Progenitor cell of endocrine pancreas (in vitro differentiated cells): ENCODE measurements around the gene DOHH. TPM values are rescaled to one million over a fixed set of nuclear protein-coding genes. Genes with fewer than 3 reads are reported as not detected.

ENCODE experiments used
- DNase-seq: peaks from one replicate; pipeline ENCODE4 v3.0.0; 2021; ENCODE audit warnings: low spot score; ENCODE audit not compliant: unreplicated experiment
- H3K27ac Mint-ChIP-seq: 2 replicates; pipeline ENCODE4 v1.8.0; 2021; ENCODE audit warnings: mild to moderate bottlenecking, moderate library complexity, mixed read lengths
- H3K27me3 Mint-ChIP-seq: 2 replicates; pipeline ENCODE4 v1.8.0; 2021; ENCODE audit warnings: mixed read lengths
- H3K36me3 Mint-ChIP-seq: 2 replicates; pipeline ENCODE4 v1.8.0; 2022; ENCODE audit warnings: mixed read lengths; ENCODE audit not compliant: insufficient read depth
- H3K4me1 Mint-ChIP-seq: 2 replicates; pipeline ENCODE4 v1.8.0; 2021; ENCODE audit warnings: low read depth, mixed read lengths
- H3K4me3 Mint-ChIP-seq: 2 replicates; pipeline ENCODE4 v1.8.0; 2021; ENCODE audit warnings: low read depth, mild to moderate bottlenecking, moderate library complexity, mixed read lengths
- H3K9me3 Mint-ChIP-seq: 2 replicates; pipeline ENCODE4 v1.8.0; 2021; ENCODE audit warnings: low read depth, mixed read lengths
- total RNA-seq: library from RNA; stranded (reverse); gene quantifications from 2 replicates; pipeline ENCODE4 v1.2.1, GENCODE V29; 2021
- TF ChIP-seq, protein P1 (sequence below): fragments of 200-600 bp; sonication (generic); IDR thresholded peaks from one replicate; pipeline ENCODE4 v1.5.0; 2021; ENCODE audit warnings: antibody characterized with exemption, mild to moderate bottlenecking; ENCODE audit not compliant: unreplicated experiment

DOHH gene
- total RNA-seq, 1 donor from 2014 or later: 9.9 TPM

DNA sequence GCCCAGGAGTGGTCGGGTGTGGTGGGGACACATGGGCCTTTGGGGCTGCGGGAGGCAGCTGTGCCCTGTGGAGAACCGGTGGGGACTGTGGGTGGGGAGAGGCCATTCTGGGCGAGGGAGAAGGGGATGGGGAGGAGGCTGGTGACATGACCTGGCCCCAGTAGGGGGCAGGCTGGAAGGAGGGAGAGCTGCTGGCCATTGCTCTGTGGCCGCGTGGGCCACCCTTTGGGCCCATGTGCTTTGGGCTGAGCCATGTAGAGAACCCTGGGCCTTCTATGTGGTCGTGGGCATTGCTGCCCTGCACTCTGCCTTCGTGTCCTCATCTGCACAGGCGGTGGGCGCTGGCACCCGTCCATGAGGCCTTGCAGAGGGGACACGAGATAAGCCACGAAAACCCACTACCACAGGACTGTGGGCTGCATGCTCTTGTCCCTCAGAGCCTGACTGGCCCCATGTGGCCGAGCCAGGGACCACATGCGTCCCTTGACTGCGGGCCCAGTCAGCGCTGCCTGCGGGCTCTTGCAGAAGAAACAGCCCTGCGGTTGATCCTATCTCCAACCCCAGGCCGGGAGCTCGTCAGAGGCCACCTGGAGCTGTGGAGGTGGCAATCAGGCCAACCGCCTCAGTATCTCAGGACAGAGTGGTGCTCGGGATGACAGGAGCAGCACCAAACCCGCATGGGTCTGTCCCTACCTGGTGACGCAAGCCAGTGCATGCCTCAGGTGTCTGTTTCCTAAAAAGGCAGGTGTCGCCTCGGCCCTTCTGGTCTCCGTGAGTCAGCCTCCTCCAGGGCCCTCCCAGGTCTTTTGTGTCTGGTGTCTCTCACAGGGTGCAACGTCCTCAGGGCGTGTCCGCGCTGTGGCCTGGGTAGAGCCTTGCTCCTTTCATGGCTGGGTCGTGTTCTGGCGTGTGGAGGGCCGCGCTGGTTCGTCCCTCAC lies 20.0 kb upstream of the DOHH start:
- no peak for DNase-seq
- TF ChIP-seq, protein P1, sequence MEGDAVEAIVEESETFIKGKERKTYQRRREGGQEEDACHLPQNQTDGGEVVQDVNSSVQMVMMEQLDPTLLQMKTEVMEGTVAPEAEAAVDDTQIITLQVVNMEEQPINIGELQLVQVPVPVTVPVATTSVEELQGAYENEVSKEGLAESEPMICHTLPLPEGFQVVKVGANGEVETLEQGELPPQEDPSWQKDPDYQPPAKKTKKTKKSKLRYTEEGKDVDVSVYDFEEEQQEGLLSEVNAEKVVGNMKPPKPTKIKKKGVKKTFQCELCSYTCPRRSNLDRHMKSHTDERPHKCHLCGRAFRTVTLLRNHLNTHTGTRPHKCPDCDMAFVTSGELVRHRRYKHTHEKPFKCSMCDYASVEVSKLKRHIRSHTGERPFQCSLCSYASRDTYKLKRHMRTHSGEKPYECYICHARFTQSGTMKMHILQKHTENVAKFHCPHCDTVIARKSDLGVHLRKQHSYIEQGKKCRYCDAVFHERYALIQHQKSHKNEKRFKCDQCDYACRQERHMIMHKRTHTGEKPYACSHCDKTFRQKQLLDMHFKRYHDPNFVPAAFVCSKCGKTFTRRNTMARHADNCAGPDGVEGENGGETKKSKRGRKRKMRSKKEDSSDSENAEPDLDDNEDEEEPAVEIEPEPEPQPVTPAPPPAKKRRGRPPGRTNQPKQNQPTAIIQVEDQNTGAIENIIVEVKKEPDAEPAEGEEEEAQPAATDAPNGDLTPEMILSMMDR: peak; percentile 11
- peak overlapping the region; percentile 42 for H3K27ac Mint-ChIP-seq

DNA sequence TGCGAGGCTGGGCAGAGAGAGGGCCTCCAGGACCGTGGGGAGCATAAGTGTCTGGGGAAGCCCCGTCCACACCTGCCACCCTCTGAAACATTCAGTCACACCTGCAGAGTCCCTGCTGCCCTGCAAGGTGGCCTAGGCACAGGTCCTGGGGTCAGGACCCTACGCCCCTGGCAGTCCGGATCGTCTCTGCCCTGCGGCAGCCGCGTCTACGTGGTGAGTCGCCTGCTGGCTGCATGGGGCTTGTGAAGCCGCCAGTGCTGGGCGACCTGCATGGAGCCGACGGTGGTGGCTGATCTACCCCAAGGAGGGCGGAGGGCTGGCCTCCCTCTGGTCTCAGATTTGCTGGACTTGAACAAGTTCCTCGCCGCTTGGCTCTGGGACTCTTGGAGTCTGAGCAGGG lies 18.7 kb upstream of the DOHH start:
- Mint-ChIP-seq H3K27me3 (no peaks in the 10 kb centered on the region), H3K36me3 (peaks cover 6% of the 10 kb centered on the region), H3K4me1 (peaks cover 1% of the 10 kb centered on the region), H3K9me3 (no peaks in the 10 kb centered on the region), H3K4me3 (no peak overlapping the region), H3K27ac (no peak overlapping the region)
- TF ChIP-seq, protein P1: no peak
- DNase-seq: no peak

More for the DNA sequence above, 20.0 kb upstream of the DOHH start:
- H3K4me1 Mint-ChIP-seq: peaks cover 1% of the 10 kb centered on the region
- no peak overlapping the region for H3K4me3 Mint-ChIP-seq
- peaks cover 6% of the 10 kb centered on the region for H3K36me3 Mint-ChIP-seq
- no peaks in the 10 kb centered on the region for H3K9me3 Mint-ChIP-seq
- no peaks in the 10 kb centered on the region for H3K27me3 Mint-ChIP-seq

DNA sequence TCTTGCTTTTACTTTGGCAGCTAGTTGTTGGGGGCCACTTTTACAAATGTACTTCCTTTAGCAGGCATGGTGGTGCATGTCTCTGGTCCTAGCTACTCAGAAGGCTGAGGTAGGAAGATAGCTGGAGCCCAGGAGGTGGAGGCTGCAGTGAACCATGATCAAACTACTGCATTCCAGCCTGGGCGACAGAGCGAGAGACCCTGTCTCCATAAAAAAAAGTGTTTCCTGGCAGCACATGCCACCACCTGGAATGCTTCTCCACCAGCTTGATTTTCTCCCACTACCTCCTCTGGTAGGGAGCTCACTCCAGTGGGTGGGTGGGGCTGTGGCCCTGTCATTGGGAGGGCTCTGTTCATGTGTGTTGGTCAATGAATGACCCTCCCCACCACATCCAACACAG lies 18.2 kb upstream of the DOHH start:
- Mint-ChIP-seq H3K4me1 (peaks cover 1% of the 10 kb centered on the region), H3K9me3 (no peaks in the 10 kb centered on the region), H3K4me3 (no peak overlapping the region), H3K27me3 (no peaks in the 10 kb centered on the region), H3K36me3 (peaks cover 4% of the 10 kb centered on the region), H3K27ac (no peak overlapping the region)
- TF ChIP-seq, protein P1: no peak
- DNase-seq: no peak

DNA sequence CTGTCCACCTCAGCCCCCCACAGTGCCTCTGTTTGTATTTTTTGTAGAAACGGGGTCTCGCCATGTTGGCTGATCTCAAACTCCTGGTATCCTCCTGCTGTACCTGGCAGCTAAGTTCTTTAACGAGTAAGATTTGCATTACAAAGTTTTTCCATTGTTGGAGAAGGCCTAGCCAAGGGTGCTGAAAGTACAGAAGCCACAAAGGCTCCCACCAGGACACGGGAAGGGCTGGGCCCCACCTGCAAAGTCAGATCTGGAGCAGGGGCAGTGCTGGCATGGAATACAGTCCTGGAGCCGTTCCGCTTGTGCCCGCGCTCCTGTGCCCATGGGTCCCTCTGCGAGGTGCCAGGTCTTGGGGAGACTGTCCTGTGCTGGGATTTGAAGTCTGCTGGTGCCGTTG lies 17.8 kb upstream of the DOHH start:
- no peak overlapping the region for H3K4me3 Mint-ChIP-seq
- no peaks in the 10 kb centered on the region for H3K27me3 Mint-ChIP-seq
- peaks cover 4% of the 10 kb centered on the region for H3K36me3 Mint-ChIP-seq
- peaks cover 1% of the 10 kb centered on the region for H3K4me1 Mint-ChIP-seq
- H3K27ac Mint-ChIP-seq: peak overlapping the region; percentile 45
- no peak for DNase-seq
- no peaks in the 10 kb centered on the region for H3K9me3 Mint-ChIP-seq
- TF ChIP-seq, protein P1: no peak

DNA sequence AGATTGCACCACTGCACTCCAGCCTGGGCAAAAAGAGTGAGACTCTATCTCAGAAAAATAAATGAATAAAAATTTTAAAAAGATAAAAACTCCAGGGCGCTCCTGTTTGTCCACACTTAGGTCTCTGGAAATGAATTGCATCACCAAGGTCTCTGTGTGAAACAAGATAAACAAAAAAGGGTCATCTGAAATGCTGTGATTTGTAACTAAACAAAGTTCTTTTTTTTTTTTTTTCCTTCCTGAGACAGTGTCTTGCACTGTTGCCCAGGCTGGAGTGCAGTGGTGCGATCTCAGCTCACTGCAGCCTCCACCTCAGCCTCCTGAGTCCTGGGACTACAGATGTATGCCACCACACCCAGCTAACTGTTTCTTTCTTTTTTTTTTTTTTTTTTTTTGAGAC lies 17.2 kb upstream of the DOHH start:
- peaks cover 1% of the 10 kb centered on the region for H3K4me1 Mint-ChIP-seq
- H3K9me3 Mint-ChIP-seq: no peaks in the 10 kb centered on the region
- no peak overlapping the region for H3K27ac Mint-ChIP-seq
- H3K36me3 Mint-ChIP-seq: peaks cover 4% of the 10 kb centered on the region
- TF ChIP-seq, protein P1: no peak
- H3K27me3 Mint-ChIP-seq: no peaks in the 10 kb centered on the region
- no peak for DNase-seq
- H3K4me3 Mint-ChIP-seq: no peak overlapping the region
